HEK293T (cell line): ENCODE data around the gene THYN1.

ENCODE experiments used
- FOXA1 ChIP-seq: fragments of 450-650 bp; IDR thresholded peaks from 2 replicates; pipeline ENCODE4 v1.6.1; 2016; ENCODE audit warnings: mild to moderate bottlenecking
- FOXM1 ChIP-seq: fragments of 450-650 bp; IDR thresholded peaks from 2 replicates; pipeline ENCODE4 v1.6.1; 2017; ENCODE audit warnings: mild to moderate bottlenecking, borderline replicate concordance
- SP1 ChIP-seq: fragments of 450-650 bp; IDR thresholded peaks from 2 replicates; pipeline ENCODE4 v1.6.1; 2017
- SUZ12 ChIP-seq: fragments of 450-650 bp; IDR thresholded peaks from 2 replicates; pipeline ENCODE4 v1.6.1; 2016; ENCODE audit warnings: mild to moderate bottlenecking
- TARDBP ChIP-seq: fragments of 450-650 bp; IDR thresholded peaks from 2 replicates; pipeline ENCODE4 v1.6.1; 2016

DNA sequence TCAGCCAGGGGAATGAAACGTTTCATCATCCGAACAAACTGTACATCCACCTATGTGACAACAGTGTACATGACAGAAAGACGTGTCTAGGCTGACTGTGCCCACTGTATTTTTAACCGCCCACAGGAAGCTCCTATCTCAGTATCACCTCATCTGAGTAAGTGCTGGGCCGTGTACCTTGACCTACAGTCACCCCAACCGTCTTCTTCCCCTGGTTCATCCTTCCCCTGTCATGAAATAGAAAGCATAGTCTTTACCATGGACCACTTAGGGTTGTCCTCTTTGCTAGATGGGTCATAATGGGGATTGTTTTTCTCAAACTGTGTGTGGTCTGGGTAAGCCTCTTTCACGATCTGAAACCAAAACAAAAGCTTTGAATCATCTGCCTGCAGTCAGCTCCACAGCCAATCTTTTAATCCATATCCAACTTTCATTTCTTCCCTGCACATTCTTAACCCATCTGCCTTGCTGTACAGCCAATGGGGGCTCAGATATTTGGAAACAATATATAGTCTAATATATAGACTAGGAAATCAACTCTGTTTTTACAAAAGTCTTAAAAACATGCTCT lies 4.2 kb downstream of the THYN1 start:
- TF ChIP-seq SUZ12 = no peak
- no peak for TF ChIP-seq FOXM1
- TF ChIP-seq TARDBP = no peak
- TF ChIP-seq SP1 = no peak
- TF ChIP-seq FOXA1 = no peak
